Trophoblast cell (in vitro differentiated cells and primary cell): ENCODE measurements around the gene VIPR1.

Experiments
- DNase-seq, 2 donors: peaks; one replicate each; pipeline ENCODE4 v3.0.0-alpha.2; 2016
- H2AFZ ChIP-seq: 2 replicates; pipeline ENCODE4 v1.6.1; 2013; ENCODE audit warnings: low read length, moderate library complexity, mild to moderate bottlenecking; ENCODE audit not compliant: insufficient read depth, poor library complexity
- H2AK5ac ChIP-seq: 2 replicates; pipeline ENCODE4 v1.6.1; 2013; ENCODE audit warnings: mild to moderate bottlenecking, low read length
- H2BK120ac ChIP-seq: 2 replicates; pipeline ENCODE4 v1.6.1; 2013; ENCODE audit warnings: low read length, mild to moderate bottlenecking, moderate library complexity; ENCODE audit not compliant: insufficient read depth, poor library complexity
- H2BK12ac ChIP-seq: 2 replicates; pipeline ENCODE4 v1.6.1; 2013; ENCODE audit warnings: mild to moderate bottlenecking, low read length, moderate library complexity
- H2BK5ac ChIP-seq: 2 replicates; pipeline ENCODE4 v1.6.1; 2013; ENCODE audit warnings: low read length, low read depth, moderate library complexity, mild to moderate bottlenecking; ENCODE audit not compliant: poor library complexity
- H3K14ac ChIP-seq: 2 replicates; pipeline ENCODE4 v1.6.1; 2013; ENCODE audit warnings: mild to moderate bottlenecking, low read length
- H3K18ac ChIP-seq: 2 replicates; pipeline ENCODE4 v1.6.1; 2013; ENCODE audit warnings: mild to moderate bottlenecking, low read length
- H3K23ac ChIP-seq: 2 replicates; pipeline ENCODE4 v1.6.1; 2013; ENCODE audit warnings: low read length
- H3K27ac ChIP-seq: 2 replicates; pipeline ENCODE4 v1.5.1; 2013; ENCODE audit warnings: low read depth, mild to moderate bottlenecking, inconsistent platforms, low read length, moderate library complexity
- H3K27me3 ChIP-seq: 2 replicates; pipeline ENCODE4 v1.6.1; 2013; ENCODE audit warnings: inconsistent platforms, mild to moderate bottlenecking, low read length, moderate library complexity; ENCODE audit not compliant: insufficient read depth
- H3K36me3 ChIP-seq, 2 experiments: 1 replicate in 1 of 2; 2 replicates in 1 of 2; pipeline ENCODE4 v1.6.1; 2013; ENCODE audit warnings: low read length in 2 of 2, mild to moderate bottlenecking in 2 of 2, moderate library complexity in 1 of 2; ENCODE audit not compliant: insufficient read depth in 2 of 2, control insufficient read depth in 1 of 2
- H3K4ac ChIP-seq: 2 replicates; pipeline ENCODE4 v1.6.1; 2013; ENCODE audit warnings: low read depth, mild to moderate bottlenecking, low read length, moderate library complexity
- H3K4me1 ChIP-seq, 2 experiments: 1 replicate in 1 of 2; 2 replicates in 1 of 2; pipeline ENCODE4 v1.6.1; 2013; ENCODE audit warnings: low read length in 2 of 2, mild to moderate bottlenecking in 2 of 2, moderate library complexity in 1 of 2; ENCODE audit not compliant: insufficient read depth in 2 of 2, control insufficient read depth in 1 of 2
- H3K4me2 ChIP-seq: 2 replicates; pipeline ENCODE4 v1.6.1; 2013; ENCODE audit warnings: inconsistent platforms, mild to moderate bottlenecking, low read length, moderate library complexity
- H3K4me3 ChIP-seq: 2 replicates; pipeline ENCODE4 v1.5.1; 2013; ENCODE audit warnings: mild to moderate bottlenecking, low read depth, low read length, inconsistent platforms
- H3K79me1 ChIP-seq: one replicate; pipeline ENCODE4 v1.6.1; 2013; ENCODE audit warnings: low read length
- H3K79me2 ChIP-seq: 2 replicates; pipeline ENCODE4 v1.6.1; 2013; ENCODE audit warnings: low read length, mild to moderate bottlenecking; ENCODE audit not compliant: control insufficient read depth, insufficient read depth, poor library complexity
- H3K9ac ChIP-seq: 2 replicates; pipeline ENCODE4 v1.6.1; 2013; ENCODE audit warnings: mild to moderate bottlenecking, low read length
- H3K9me3 ChIP-seq: 2 replicates; pipeline ENCODE4 v1.6.1; 2013; ENCODE audit warnings: low read depth, mild to moderate bottlenecking, control low read depth, inconsistent platforms, low read length; ENCODE audit not compliant: insufficient read depth
- H4K12ac ChIP-seq: 2 replicates; pipeline ENCODE4 v1.6.1; 2013; ENCODE audit warnings: low read depth, mild to moderate bottlenecking, low read length, moderate library complexity
- H4K8ac ChIP-seq: 2 replicates; pipeline ENCODE4 v1.6.1; 2013; ENCODE audit warnings: low read depth, mild to moderate bottlenecking, low read length, moderate library complexity
- H4K91ac ChIP-seq: one replicate; pipeline ENCODE4 v1.6.1; 2013; ENCODE audit warnings: low read depth, mild to moderate bottlenecking, low read length, moderate library complexity
- WGBS: extraction: QIAGEN DNeasy Blood & Tissue Kit; methylation state at CpG from one replicate; pipeline ENCODE4 v1.1.7; 2013; ENCODE audit warnings: missing lambda C conversion rate; ENCODE audit not compliant: insufficient read length, insufficient coverage; ENCODE audit errors: extremely low coverage; 5-methylcytosine and 5-hydroxymethylcytosine counted together

VIPR1 gene

GRCh38 chr3:42562047-42562907, 59.8 kb downstream of the VIPR1 start:
- Histone ChIP-seq H4K12ac (no peak overlapping the region), H3K27ac (no peak overlapping the region), H2AFZ (no peak overlapping the region), H3K14ac (no peak overlapping the region), H2BK12ac (no peak overlapping the region), H3K27me3 (no peaks in the 10 kb centered on the region), H3K79me2 (no peaks in the 10 kb centered on the region), H2BK120ac (no peak overlapping the region), H4K91ac (no peak overlapping the region), H4K8ac (no peak overlapping the region), H3K4me1 (no peaks in the 10 kb centered on the region), H3K4me2 (no peak overlapping the region), H3K79me1 (no peaks in the 10 kb centered on the region), H3K4me3 (no peak overlapping the region), H2AK5ac (no peak overlapping the region), H3K23ac (no peak overlapping the region), H3K9me3 (no peaks in the 10 kb centered on the region), H3K9ac (no peak overlapping the region), H2BK5ac (no peak overlapping the region), H3K36me3 (peaks cover 11 to 20% of the 10 kb centered on the region in 2 experiments), H3K18ac (no peak overlapping the region), H3K4ac (no peak overlapping the region)
- no CpG with 5 or more reads among the region's 3 CpGs for WGBS
- DNase-seq: no peak

- Histone ChIP-seq H3K14ac (no peak overlapping the region), H2BK5ac (no peak overlapping the region)
- WGBS: no CpG with 5 or more reads among the region's 2 CpGs
Measured at GRCh38 chr3:42569593-42570142, 67.2 kb downstream of the VIPR1 start.

GRCh38 chr3:42572278-42572677, 69.8 kb downstream of the VIPR1 start:
- no peak overlapping the region for H3K18ac ChIP-seq
- H4K91ac ChIP-seq: no peak overlapping the region
- H2AFZ ChIP-seq: no peak overlapping the region
- no peak overlapping the region for H4K12ac ChIP-seq
- H3K4me3 ChIP-seq: no peak overlapping the region
- no peak overlapping the region for H2BK5ac ChIP-seq
- no peak overlapping the region for H3K9ac ChIP-seq
- no peak overlapping the region for H3K4me2 ChIP-seq
- H3K9me3 ChIP-seq: no peaks in the 10 kb centered on the region
- H3K27me3 ChIP-seq: no peaks in the 10 kb centered on the region
- H2BK120ac ChIP-seq: no peak overlapping the region
- no peak overlapping the region for H2AK5ac ChIP-seq
- no peaks in the 10 kb centered on the region for H3K4me1 ChIP-seq
- no peak overlapping the region for H2BK12ac ChIP-seq
- H3K27ac ChIP-seq: no peak overlapping the region
- no peak overlapping the region for H3K14ac ChIP-seq
- WGBS: no CpG with 5 or more reads among the region's 3 CpGs
- no peak overlapping the region for H4K8ac ChIP-seq
- H3K23ac ChIP-seq: no peak overlapping the region
- peaks cover 7% of the 10 kb centered on the region in 2 experiments for H3K36me3 ChIP-seq
- H3K79me2 ChIP-seq: no peaks in the 10 kb centered on the region
- H3K79me1 ChIP-seq: no peaks in the 10 kb centered on the region
- H3K4ac ChIP-seq: no peak overlapping the region
- peak; percentile 49 to 70 for DNase-seq

More at GRCh38 chr3:42569593-42570142, 67.2 kb downstream of the VIPR1 start:
- Histone ChIP-seq H2AK5ac (no peak overlapping the region), H3K18ac (no peak overlapping the region), H2BK12ac (no peak overlapping the region), H3K9ac (no peak overlapping the region), H3K9me3 (no peaks in the 10 kb centered on the region), H2AFZ (no peak overlapping the region), H4K12ac (no peak overlapping the region), H3K27ac (no peak overlapping the region), H3K4me2 (no peak overlapping the region), H3K36me3 (peaks cover 9 to 16% of the 10 kb centered on the region in 2 experiments), H4K91ac (no peak overlapping the region), H2BK120ac (no peak overlapping the region), H3K4me1 (no peaks in the 10 kb centered on the region), H3K27me3 (no peaks in the 10 kb centered on the region), H3K4ac (no peak overlapping the region), H3K4me3 (no peak overlapping the region), H4K8ac (no peak overlapping the region), H3K79me1 (no peaks in the 10 kb centered on the region), H3K79me2 (no peaks in the 10 kb centered on the region), H3K23ac (no peak overlapping the region)
- no peak for DNase-seq

DNA sequence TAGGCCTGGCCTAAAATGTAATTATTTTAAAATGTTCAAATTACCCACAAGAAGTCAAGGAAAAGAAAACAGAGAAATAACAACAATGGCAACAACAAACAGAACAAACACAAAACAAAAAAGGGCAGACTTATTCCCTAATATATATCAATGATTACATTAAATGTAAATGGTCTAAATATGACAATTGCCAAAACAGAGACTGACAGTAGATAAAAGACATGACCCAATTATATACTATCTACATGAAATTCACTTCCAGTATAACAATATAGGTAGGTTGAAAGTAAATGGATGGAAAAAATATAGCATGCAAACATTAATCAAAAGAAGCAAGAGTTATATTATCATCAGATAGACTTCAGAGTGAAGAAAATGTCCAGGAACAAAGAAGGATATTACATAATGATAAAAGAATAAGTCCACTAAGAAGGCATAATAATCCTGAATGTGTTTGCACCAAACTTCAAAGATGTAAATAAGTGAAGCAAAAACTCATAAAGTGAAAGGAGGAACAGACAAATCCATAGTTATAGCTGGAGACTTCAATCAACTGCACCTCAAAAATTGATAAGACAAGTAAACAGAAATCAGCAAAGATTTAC, 72.8 kb downstream of the VIPR1 start:
- no peak for DNase-seq

More for the DNA sequence above, 72.8 kb downstream of the VIPR1 start:
- Histone ChIP-seq H3K18ac (no peak overlapping the region), H3K4me2 (no peak overlapping the region), H3K79me1 (no peaks in the 10 kb centered on the region), H3K36me3 (peaks cover 2% of the 10 kb centered on the region in 2 experiments), H2BK5ac (no peak overlapping the region), H3K27me3 (no peaks in the 10 kb centered on the region), H4K12ac (no peak overlapping the region), H2AFZ (no peak overlapping the region), H4K8ac (no peak overlapping the region), H3K4ac (no peak overlapping the region), H3K27ac (no peak overlapping the region), H4K91ac (no peak overlapping the region), H3K23ac (no peak overlapping the region), H3K4me3 (no peak overlapping the region), H2AK5ac (no peak overlapping the region), H3K4me1 (no peaks in the 10 kb centered on the region), H3K9me3 (no peaks in the 10 kb centered on the region), H3K14ac (no peak overlapping the region), H2BK12ac (no peak overlapping the region), H2BK120ac (no peak overlapping the region), H3K79me2 (no peaks in the 10 kb centered on the region), H3K9ac (no peak overlapping the region)
